Peyer's patch (tissue), 4 donors: ENCODE data around the gene KLK3. TPM values are rescaled to one million over a fixed set of nuclear protein-coding genes. Genes with fewer than 3 reads are reported as not detected.

Experiments used
- DNase-seq, 3 donors: peaks; one replicate each; pipeline ENCODE4 v3.0.0-alpha.2; 2017 to 2019
- H3K27ac ChIP-seq, 4 donors: fragments of 200-600 bp; sonication (generic); one replicate each; pipeline ENCODE4 v1.5.1; 2016 to 2019
- H3K27me3 ChIP-seq, 2 donors: fragments of 200-600 bp; sonication (generic); one replicate each; pipeline ENCODE4 v1.5.1; 2019
- H3K36me3 ChIP-seq, 3 donors: fragments of 200-600 bp; sonication (generic); one replicate each; pipeline ENCODE4 v1.5.1; 2016 to 2019
- H3K4me1 ChIP-seq, 4 donors: fragments of 200-600 bp; sonication (generic); one replicate each; pipeline ENCODE4 v1.5.1; 2016 to 2019
- H3K4me3 ChIP-seq, 4 donors: fragments of 200-600 bp; sonication (generic); 1 replicate in 3 of 4; 2 replicates in 1 of 4; pipeline ENCODE4 v1.5.1; 2016 to 2019; ENCODE audit warnings: mild to moderate bottlenecking in 1 of 4
- H3K9me3 ChIP-seq, 4 donors: fragments of 200-600 bp; sonication (generic); one replicate each; pipeline ENCODE4 v1.5.1; 2016 to 2019; ENCODE audit warnings: mild to moderate bottlenecking in 1 of 4
- POLR2A ChIP-seq, 2 donors: fragments of 450-650 bp; IDR thresholded peaks; one replicate each; pipeline ENCODE4 v1.5.1; 2017; ENCODE audit warnings: antibody characterized with exemption in 2 of 2, mild to moderate bottlenecking in 2 of 2, moderate library complexity in 2 of 2
- total RNA-seq, 4 donors: library from RNA; depleted of rRNA; stranded (reverse); fragments of >200 nt; gene quantifications; one replicate each; pipeline ENCODE4 v1.1.0, GENCODE V29; 2016
- TF ChIP-seq, protein P1 (sequence below), 6 experiments: fragments of 450-650 bp in 4 of 6; fragments of 200-600 bp in 2 of 6; sonication (generic) in 1 of 6; IDR thresholded peaks; one replicate each; pipeline ENCODE4 v1.5.1; 2017 to 2019; ENCODE audit warnings: antibody characterized with exemption in 6 of 6, mild to moderate bottlenecking in 3 of 6, moderate library complexity in 1 of 6

KLK3 gene
- total RNA-seq, 4 donors from 2014 or later: 1.2 to 2.4 (median 1.9) TPM; not detected in 1

DNA sequence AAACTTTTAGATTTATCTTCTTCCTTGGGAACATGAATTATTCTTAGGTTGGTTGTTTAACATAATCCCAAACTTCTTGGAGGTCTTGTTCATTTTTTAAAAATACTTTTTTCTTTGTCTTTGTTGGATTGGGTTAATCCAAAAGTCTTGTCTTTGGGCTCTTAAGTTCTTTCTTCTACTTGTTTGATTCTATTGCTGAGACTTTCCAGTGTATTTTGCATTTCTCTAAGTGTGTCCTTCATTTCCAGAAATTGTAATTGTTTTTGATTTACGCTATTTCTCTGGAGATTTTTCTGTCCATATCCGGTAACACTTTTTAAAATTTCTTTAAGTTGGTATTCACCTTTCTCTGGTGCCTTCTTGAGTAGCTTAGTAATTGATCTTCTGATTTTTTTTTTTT, 11.5 kb upstream of the KLK3 start:
- TF ChIP-seq, protein P1, sequence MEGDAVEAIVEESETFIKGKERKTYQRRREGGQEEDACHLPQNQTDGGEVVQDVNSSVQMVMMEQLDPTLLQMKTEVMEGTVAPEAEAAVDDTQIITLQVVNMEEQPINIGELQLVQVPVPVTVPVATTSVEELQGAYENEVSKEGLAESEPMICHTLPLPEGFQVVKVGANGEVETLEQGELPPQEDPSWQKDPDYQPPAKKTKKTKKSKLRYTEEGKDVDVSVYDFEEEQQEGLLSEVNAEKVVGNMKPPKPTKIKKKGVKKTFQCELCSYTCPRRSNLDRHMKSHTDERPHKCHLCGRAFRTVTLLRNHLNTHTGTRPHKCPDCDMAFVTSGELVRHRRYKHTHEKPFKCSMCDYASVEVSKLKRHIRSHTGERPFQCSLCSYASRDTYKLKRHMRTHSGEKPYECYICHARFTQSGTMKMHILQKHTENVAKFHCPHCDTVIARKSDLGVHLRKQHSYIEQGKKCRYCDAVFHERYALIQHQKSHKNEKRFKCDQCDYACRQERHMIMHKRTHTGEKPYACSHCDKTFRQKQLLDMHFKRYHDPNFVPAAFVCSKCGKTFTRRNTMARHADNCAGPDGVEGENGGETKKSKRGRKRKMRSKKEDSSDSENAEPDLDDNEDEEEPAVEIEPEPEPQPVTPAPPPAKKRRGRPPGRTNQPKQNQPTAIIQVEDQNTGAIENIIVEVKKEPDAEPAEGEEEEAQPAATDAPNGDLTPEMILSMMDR (IDR thresholded peaks at IDR 0.05): no peak
- no peak for TF ChIP-seq POLR2A (IDR thresholded peaks at IDR 0.05)
- no peak for DNase-seq

DNA sequence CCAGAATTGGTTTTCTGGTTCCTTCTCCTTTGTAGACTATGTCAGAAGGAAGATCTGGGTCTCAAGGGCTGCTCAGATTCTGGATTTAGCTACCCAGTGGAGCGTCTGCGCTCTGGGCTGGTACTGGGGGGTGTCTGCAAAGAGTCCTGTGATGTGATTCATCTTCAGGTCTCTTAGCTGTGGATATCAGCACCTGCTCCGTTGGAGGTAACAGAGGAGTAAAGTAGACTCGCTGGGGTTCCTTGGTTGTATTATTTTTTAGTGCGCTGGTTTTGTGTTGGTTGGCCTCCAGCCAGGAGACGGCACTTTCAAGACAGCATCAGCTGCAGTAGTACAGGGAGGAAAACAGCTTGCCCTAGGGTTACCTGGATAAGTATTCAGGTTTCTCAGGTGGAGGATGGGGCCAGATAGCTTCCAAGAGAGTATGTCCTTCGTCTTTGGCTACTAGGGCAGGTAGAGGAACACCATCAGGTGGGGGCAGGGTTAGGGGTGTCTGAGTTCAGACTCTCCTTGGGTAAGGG, 11.0 kb upstream of the KLK3 start:
- Histone ChIP-seq H3K36me3 (no peaks in the 10 kb centered on the region), H3K4me3 (no peak overlapping the region), H3K27me3 (no peaks in the 10 kb centered on the region), H3K4me1 (no peaks in the 10 kb centered on the region), H3K27ac (no peak overlapping the region), H3K9me3 (peaks cover 0 to 10% (median 4%) of the 10 kb centered on the region in 4 donors)
- TF ChIP-seq POLR2A (IDR thresholded peaks at IDR 0.05): no peak
- DNase-seq: no peak

More for the DNA sequence above, 11.5 kb upstream of the KLK3 start:
- Histone ChIP-seq H3K27ac (no peak overlapping the region), H3K4me1 (no peaks in the 10 kb centered on the region), H3K27me3 (no peaks in the 10 kb centered on the region), H3K9me3 (peaks cover 0 to 10% (median 4%) of the 10 kb centered on the region in 4 donors), H3K36me3 (no peaks in the 10 kb centered on the region), H3K4me3 (no peak overlapping the region)

DNA sequence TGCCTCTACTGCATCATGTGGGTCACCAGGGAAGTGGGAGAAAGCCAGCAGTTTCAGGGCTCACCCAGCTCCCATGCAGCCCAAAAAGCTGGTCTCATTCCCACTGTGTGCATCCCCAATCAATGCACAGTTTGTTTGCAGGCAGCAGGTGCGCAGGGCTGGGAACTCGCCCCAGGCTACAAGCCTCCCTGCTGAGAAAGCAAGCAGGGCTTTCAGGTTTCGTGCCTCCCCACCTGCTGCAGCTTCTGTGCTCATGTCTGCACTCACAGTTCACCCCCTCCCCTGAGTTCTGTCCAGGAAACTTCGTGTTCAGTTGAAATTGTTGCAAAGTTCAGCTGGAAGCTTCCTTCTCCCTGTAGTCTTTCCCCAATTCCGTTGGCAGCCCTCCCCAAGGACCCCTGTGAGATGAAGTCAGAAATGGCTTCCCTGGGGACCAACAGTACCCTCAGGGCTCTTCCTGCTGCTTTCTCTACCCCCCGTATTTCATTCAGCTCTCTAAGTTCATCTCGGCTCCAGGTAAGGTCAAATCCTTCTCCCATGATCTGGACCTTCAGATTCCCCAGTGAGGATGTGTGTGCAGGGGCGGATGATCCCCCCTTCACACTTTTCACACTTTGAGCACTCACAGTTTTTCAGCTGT, 10.3 kb upstream of the KLK3 start:
- Histone ChIP-seq H3K27me3 (no peaks in the 10 kb centered on the region), H3K36me3 (no peaks in the 10 kb centered on the region), H3K4me1 (no peaks in the 10 kb centered on the region), H3K9me3 (peaks cover 0 to 10% (median 4%) of the 10 kb centered on the region in 4 donors), H3K27ac (no peak overlapping the region), H3K4me3 (no peak overlapping the region)
- DNase-seq: peak in 1 of 3 donors; percentile 25
- TF ChIP-seq POLR2A (IDR thresholded peaks at IDR 0.05): no peak
- TF ChIP-seq, protein P1 (IDR thresholded peaks at IDR 0.05): no peak

DNA sequence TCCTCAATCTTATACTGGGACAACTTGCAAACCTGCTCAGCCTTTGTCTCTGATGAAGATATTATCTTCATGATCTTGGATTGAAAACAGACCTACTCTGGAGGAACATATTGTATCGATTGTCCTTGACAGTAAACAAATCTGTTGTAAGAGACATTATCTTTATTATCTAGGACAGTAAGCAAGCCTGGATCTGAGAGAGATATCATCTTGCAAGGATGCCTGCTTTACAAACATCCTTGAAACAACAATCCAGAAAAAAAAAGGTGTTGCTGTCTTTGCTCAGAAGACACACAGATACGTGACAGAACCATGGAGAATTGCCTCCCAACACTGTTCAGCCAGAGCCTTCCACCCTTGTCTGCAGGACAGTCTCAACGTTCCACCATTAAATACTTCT, 4.0 kb upstream of the KLK3 start:
- H3K4me1 ChIP-seq: no peaks in the 10 kb centered on the region
- no peak overlapping the region for H3K27ac ChIP-seq
- H3K9me3 ChIP-seq: no peaks in the 10 kb centered on the region
- H3K4me3 ChIP-seq: no peak overlapping the region
- no peak for DNase-seq
- H3K27me3 ChIP-seq: no peaks in the 10 kb centered on the region
- TF ChIP-seq POLR2A (IDR thresholded peaks at IDR 0.05): no peak
- TF ChIP-seq, protein P1 (IDR thresholded peaks at IDR 0.05): no peak
- H3K36me3 ChIP-seq: no peaks in the 10 kb centered on the region

DNA sequence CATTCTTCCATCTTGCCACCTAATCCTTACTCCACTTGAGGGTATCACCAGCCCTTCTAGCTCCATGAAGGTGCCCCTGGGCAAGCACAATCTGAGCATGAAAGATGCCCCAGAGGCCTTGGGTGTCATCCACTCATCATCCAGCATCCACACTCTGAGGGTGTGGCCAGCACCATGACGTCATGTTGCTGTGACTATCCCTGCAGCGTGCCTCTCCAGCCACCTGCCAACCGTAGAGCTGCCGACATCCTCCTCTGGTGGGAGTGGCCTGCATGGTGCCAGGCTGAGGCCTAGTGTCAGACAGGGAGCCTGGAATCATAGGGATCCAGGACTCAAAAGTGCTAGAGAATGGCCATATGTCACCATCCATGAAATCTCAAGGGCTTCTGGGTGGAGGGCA, 3.1 kb upstream of the KLK3 start:
- no peaks in the 10 kb centered on the region for H3K27me3 ChIP-seq
- TF ChIP-seq POLR2A (IDR thresholded peaks at IDR 0.05): no peak
- TF ChIP-seq, protein P1 (IDR thresholded peaks at IDR 0.05): no peak
- no peaks in the 10 kb centered on the region for H3K9me3 ChIP-seq
- H3K27ac ChIP-seq: no peak overlapping the region
- DNase-seq: no peak
- H3K4me1 ChIP-seq: no peaks in the 10 kb centered on the region
- no peak overlapping the region for H3K4me3 ChIP-seq
- no peaks in the 10 kb centered on the region for H3K36me3 ChIP-seq

DNA sequence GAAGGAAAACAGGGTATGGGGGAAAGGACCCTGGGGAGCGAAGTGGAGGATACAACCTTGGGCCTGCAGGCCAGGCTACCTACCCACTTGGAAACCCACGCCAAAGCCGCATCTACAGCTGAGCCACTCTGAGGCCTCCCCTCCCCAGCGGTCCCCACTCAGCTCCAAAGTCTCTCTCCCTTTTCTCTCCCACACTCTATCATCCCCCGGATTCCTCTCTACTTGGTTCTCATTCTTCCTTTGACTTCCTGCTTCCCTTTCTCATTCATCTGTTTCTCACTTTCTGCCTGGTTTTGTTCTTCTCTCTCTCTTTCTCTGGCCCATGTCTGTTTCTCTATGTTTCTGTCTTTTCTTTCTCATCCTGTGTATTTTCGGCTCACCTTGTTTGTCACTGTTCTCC, 2.7 kb downstream of the KLK3 start:
- H3K9me3 ChIP-seq: no peaks in the 10 kb centered on the region
- no peak overlapping the region for H3K27ac ChIP-seq
- H3K4me1 ChIP-seq: no peaks in the 10 kb centered on the region
- no peak overlapping the region for H3K4me3 ChIP-seq
- DNase-seq: no peak
- H3K36me3 ChIP-seq: no peaks in the 10 kb centered on the region
- no peaks in the 10 kb centered on the region for H3K27me3 ChIP-seq
- no peak for TF ChIP-seq POLR2A (IDR thresholded peaks at IDR 0.05)
- TF ChIP-seq, protein P1 (IDR thresholded peaks at IDR 0.05): no peak
